OCI-LY1 (cell line): ENCODE data around the gene MAST4.
"Not testable (repeated sequence)": the region's sequence is repeated elsewhere in the genome, so short reads cannot be mapped to it uniquely, and the experiment has no call there.

Experiments
- H2AFZ ChIP-seq: fragments of 200-600 bp; sonication (generic), shearing (Covaris generic); 2 replicates; pipeline ENCODE4 v1.6.0; 2014; ENCODE audit warnings: antibody characterized with exemption, mild to moderate bottlenecking, low read length
- H3F3A ChIP-seq: fragments of 200-600 bp; sonication (generic), shearing (Covaris generic); 2 replicates; pipeline ENCODE4 v1.6.0; 2014; ENCODE audit warnings: mild to moderate bottlenecking, antibody characterized with exemption, low read length, moderate library complexity; ENCODE audit not compliant: insufficient read depth
- H3K27ac ChIP-seq: fragments of 200-600 bp; sonication (generic); 2 replicates; pipeline ENCODE4 v1.5.1; 2014; ENCODE audit warnings: low read length, mixed run types, mild to moderate bottlenecking, low read depth; ENCODE audit not compliant: poor library complexity, severe bottlenecking
- H3K27me3 ChIP-seq: fragments of 200-600 bp; sonication (generic); 2 replicates; pipeline ENCODE4 v1.6.0; 2014; ENCODE audit warnings: antibody characterized with exemption, mild to moderate bottlenecking, low read length, moderate library complexity; ENCODE audit not compliant: insufficient read depth
- H3K36me3 ChIP-seq: fragments of 200-600 bp; sonication (generic); 2 replicates; pipeline ENCODE4 v1.6.1; 2014; ENCODE audit warnings: mild to moderate bottlenecking, antibody characterized with exemption, low read length, moderate library complexity, mixed read lengths; ENCODE audit not compliant: insufficient read depth
- H3K4me1 ChIP-seq: fragments of 200-600 bp; sonication (generic); 2 replicates; pipeline ENCODE4 v1.5.1; 2014; ENCODE audit warnings: mild to moderate bottlenecking, low read length, moderate library complexity; ENCODE audit not compliant: insufficient read depth, severe bottlenecking
- H3K4me2 ChIP-seq: fragments of 200-600 bp; sonication (generic), shearing (Covaris generic); 2 replicates; pipeline ENCODE4 v1.6.1; 2014; ENCODE audit warnings: low read length
- H3K4me3 ChIP-seq: fragments of 200-600 bp; sonication (generic); 2 replicates; pipeline ENCODE4 v1.5.1; 2014; ENCODE audit warnings: low read length, low read depth, mild to moderate bottlenecking, mixed read lengths; ENCODE audit not compliant: poor library complexity, severe bottlenecking
- H3K79me2 ChIP-seq: fragments of 200-600 bp; shearing (Covaris generic); 2 replicates; pipeline ENCODE4 v1.6.1; 2016; ENCODE audit warnings: mixed run types, low read length, mixed read lengths; ENCODE audit not compliant: insufficient read depth
- H3K9ac ChIP-seq: fragments of 200-600 bp; sonication (generic), shearing (Covaris generic); 2 replicates; pipeline ENCODE4 v1.6.1; 2014; ENCODE audit warnings: mild to moderate bottlenecking, low read length, mixed read lengths
- H3K9me2 ChIP-seq: fragments of 200-600 bp; sonication (generic), shearing (Covaris generic); 2 replicates; pipeline ENCODE4 v1.6.1; 2014; ENCODE audit warnings: low read depth, mild to moderate bottlenecking, low read length, mixed read lengths
- H3K9me3 ChIP-seq: fragments of 200-600 bp; shearing (Covaris generic); 2 replicates; pipeline ENCODE4 v1.6.1; 2014; ENCODE audit warnings: low read length, mixed read lengths
- H4K20me1 ChIP-seq: fragments of 200-600 bp; sonication (generic), shearing (Covaris generic); 2 replicates; pipeline ENCODE4 v1.6.0; 2016; ENCODE audit warnings: mild to moderate bottlenecking, low read length; ENCODE audit not compliant: insufficient read depth
- CTCF ChIP-seq: fragments of 200-600 bp; sonication (generic), shearing (Covaris generic); IDR thresholded peaks from 2 replicates; pipeline ENCODE4 v1.5.1; 2017; ENCODE audit warnings: mild to moderate bottlenecking, antibody characterized with exemption, low read length, moderate library complexity, mixed read lengths
- EZH2 ChIP-seq: fragments of 200-600 bp; sonication (generic), shearing (Covaris generic); IDR thresholded peaks from 2 replicates; pipeline ENCODE4 v1.8.0; 2017; ENCODE audit warnings: borderline replicate concordance, mixed run types, mild to moderate bottlenecking, antibody characterized with exemption, low read length, moderate library complexity, mixed read lengths

The MAST4 gene

GRCh38 chr5:66821688-66822429 lies 225.7 kb downstream of the MAST4 start:
- H3K4me3 ChIP-seq = no peak overlapping the region
- no peaks in the 10 kb centered on the region for H3K4me1 ChIP-seq
- H3K9me2 ChIP-seq = no peaks in the 10 kb centered on the region
- H3F3A ChIP-seq = no peaks in the 10 kb centered on the region
- no peaks in the 10 kb centered on the region for H3K36me3 ChIP-seq
- H3K79me2 ChIP-seq = no peaks in the 10 kb centered on the region
- TF ChIP-seq EZH2 = no peak
- H3K9ac ChIP-seq = no peak overlapping the region
- no peak overlapping the region for H3K4me2 ChIP-seq
- H3K27me3 ChIP-seq = no peaks in the 10 kb centered on the region
- H2AFZ ChIP-seq = no peak overlapping the region
- H4K20me1 ChIP-seq = no peaks in the 10 kb centered on the region
- H3K27ac ChIP-seq = no peak overlapping the region
- H3K9me3 ChIP-seq = no peaks in the 10 kb centered on the region

GRCh38 chr5:66822906-66823305 lies 226.7 kb downstream of the MAST4 start:
- H3K9me2 ChIP-seq, H3K4me3 ChIP-seq, H3F3A ChIP-seq, H3K27me3 ChIP-seq, H3K9ac ChIP-seq, H3K27ac ChIP-seq, H3K79me2 ChIP-seq, H4K20me1 ChIP-seq, H3K36me3 ChIP-seq, H3K4me2 ChIP-seq, H3K9me3 ChIP-seq, H3K4me1 ChIP-seq, H2AFZ ChIP-seq: not testable (repeated sequence)

- Histone ChIP-seq H3K4me2 (no peak overlapping the region), H3K9me3 (no peaks in the 10 kb centered on the region), H2AFZ (no peak overlapping the region), H3F3A (no peaks in the 10 kb centered on the region), H3K79me2 (no peaks in the 10 kb centered on the region), H4K20me1 (no peaks in the 10 kb centered on the region), H3K27ac (no peak overlapping the region), H3K4me3 (no peak overlapping the region), H3K9me2 (no peaks in the 10 kb centered on the region), H3K9ac (no peak overlapping the region), H3K4me1 (no peaks in the 10 kb centered on the region), H3K36me3 (no peaks in the 10 kb centered on the region), H3K27me3 (no peaks in the 10 kb centered on the region)
- TF ChIP-seq CTCF = no peak
- TF ChIP-seq EZH2 = no peak
Measured at GRCh38 chr5:66824476-66824875, 228.3 kb downstream of the MAST4 start.

- Histone ChIP-seq H3K9me2 (no peaks in the 10 kb centered on the region), H2AFZ (no peak overlapping the region), H3K4me3 (no peak overlapping the region), H3K27me3 (no peaks in the 10 kb centered on the region), H3K4me1 (no peaks in the 10 kb centered on the region), H3K4me2 (no peak overlapping the region), H3K36me3 (no peaks in the 10 kb centered on the region), H4K20me1 (no peaks in the 10 kb centered on the region), H3K9me3 (no peaks in the 10 kb centered on the region), H3K27ac (no peak overlapping the region), H3K79me2 (no peaks in the 10 kb centered on the region), H3K9ac (no peak overlapping the region), H3F3A (no peaks in the 10 kb centered on the region)
- TF ChIP-seq CTCF (no peak), EZH2 (no peak)
Measured at GRCh38 chr5:66826263-66826662, 230.1 kb downstream of the MAST4 start.
